ENCODE measurements around the gene RADIL.

- TF ChIP-seq CTCF (IDR thresholded peaks at IDR 0.05): no peak
- TF ChIP-seq POLR2A (IDR thresholded peaks at IDR 0.05): no peak
Measured at GRCh38 chr7:4856336-4857057, 27.0 kb downstream of the RADIL start.
